ENCODE data around the gene PPARD. TPM values are rescaled to one million over a fixed set of nuclear protein-coding genes. Genes with fewer than 3 reads are reported as not detected.

The PPARD gene
- total and polyA plus RNA-seq, 5 donors = 20.5 to 22.6 (median 21.2) TPM

GRCh38 chr6:35401514-35401913 lies 59.2 kb downstream of the PPARD start:
- intact Hi-C loops (cut with DNase I) = no loop called here
- H3K4me1 ChIP-seq (ENCODE audit: control insufficient read depth, insufficient read depth, low read length) = peaks cover 3% of the 10 kb centered on the region
- no peak overlapping the region for H3K4me3 ChIP-seq (ENCODE audit: low read length)
- ATAC-seq = no peak
- no peak overlapping the region for H3K27ac ChIP-seq (ENCODE audit: low read length)
- no peaks in the 10 kb centered on the region for H3K9me3 ChIP-seq (ENCODE audit: control insufficient read depth, low read length)
- WGBS = 89% methylated on average over 5 of the region's 5 CpGs
- no peaks in the 10 kb centered on the region for H3K27me3 ChIP-seq (ENCODE audit: control insufficient read depth, insufficient read depth)
- no peak for DNase-seq

- ATAC-seq = no peak
- no peak for DNase-seq
- Histone ChIP-seq H3K4me3 (ENCODE audit: low read length) (no peak overlapping the region), H3K4me1 (ENCODE audit: control insufficient read depth, insufficient read depth, low read length) (peaks cover 3% of the 10 kb centered on the region), H3K27ac (ENCODE audit: low read length) (no peak overlapping the region), H3K27me3 (ENCODE audit: control insufficient read depth, insufficient read depth) (no peaks in the 10 kb centered on the region), H3K9me3 (ENCODE audit: control insufficient read depth, low read length) (no peaks in the 10 kb centered on the region)
- intact Hi-C loops (cut with DNase I) = no loop called here
- 76% methylated on average over 8 of the region's 8 CpGs for WGBS
Observed at GRCh38 chr6:35402136-35402855, 59.9 kb downstream of the PPARD start.

- DNase-seq (no peak), ATAC-seq (no peak)
- WGBS = 91% methylated on average over 5 of the region's 5 CpGs
- Histone ChIP-seq H3K9me3 (ENCODE audit: control insufficient read depth, low read length) (no peaks in the 10 kb centered on the region), H3K27me3 (ENCODE audit: control insufficient read depth, insufficient read depth) (no peaks in the 10 kb centered on the region), H3K4me1 (ENCODE audit: control insufficient read depth, insufficient read depth, low read length) (peaks cover 3% of the 10 kb centered on the region), H3K4me3 (ENCODE audit: low read length) (no peak overlapping the region), H3K27ac (ENCODE audit: low read length) (no peak overlapping the region)
- intact Hi-C loops (cut with DNase I) = no loop called here
Observed at GRCh38 chr6:35402856-35403191, 60.5 kb downstream of the PPARD start.

- DNase-seq (no peak), ATAC-seq (no peak)
- WGBS = 84% methylated on average over 8 of the region's 8 CpGs
- H3K9me3 ChIP-seq (ENCODE audit: control insufficient read depth, low read length) = no peaks in the 10 kb centered on the region
- H3K27me3 ChIP-seq (ENCODE audit: control insufficient read depth, insufficient read depth) = no peaks in the 10 kb centered on the region
- H3K4me3 ChIP-seq (ENCODE audit: low read length) = no peak overlapping the region
- no peak overlapping the region for H3K27ac ChIP-seq (ENCODE audit: low read length)
- peaks cover 3% of the 10 kb centered on the region for H3K4me1 ChIP-seq (ENCODE audit: control insufficient read depth, insufficient read depth, low read length)
- intact Hi-C loops (cut with DNase I) = no loop called here
Observed at GRCh38 chr6:35403544-35404442, 61.4 kb downstream of the PPARD start.

- DNase-seq (no peak), ATAC-seq (no peak)
- H3K9me3 ChIP-seq (ENCODE audit: control insufficient read depth, low read length) = no peaks in the 10 kb centered on the region
- WGBS = 88% methylated on average over 20 of the region's 20 CpGs
- intact Hi-C loops (cut with DNase I) = no loop called here
- no peak overlapping the region for H3K27ac ChIP-seq (ENCODE audit: low read length)
- H3K27me3 ChIP-seq (ENCODE audit: control insufficient read depth, insufficient read depth) = no peaks in the 10 kb centered on the region
- no peak overlapping the region for H3K4me3 ChIP-seq (ENCODE audit: low read length)
- peaks cover 3% of the 10 kb centered on the region for H3K4me1 ChIP-seq (ENCODE audit: control insufficient read depth, insufficient read depth, low read length)
Observed at GRCh38 chr6:35406711-35407485, 64.5 kb downstream of the PPARD start.

- intact Hi-C loops (cut with DNase I) = no loop called here
- H3K4me1 ChIP-seq (ENCODE audit: control insufficient read depth, insufficient read depth, low read length) = no peaks in the 10 kb centered on the region
- H3K4me3 ChIP-seq (ENCODE audit: low read length) = no peak overlapping the region
- WGBS = 88% methylated on average over 5 of the region's 5 CpGs
- no peaks in the 10 kb centered on the region for H3K27me3 ChIP-seq (ENCODE audit: control insufficient read depth, insufficient read depth)
- no peaks in the 10 kb centered on the region for H3K9me3 ChIP-seq (ENCODE audit: control insufficient read depth, low read length)
- no peak for DNase-seq
- H3K27ac ChIP-seq (ENCODE audit: low read length) = no peak overlapping the region
- ATAC-seq = no peak
Observed at GRCh38 chr6:35409245-35409644, 66.9 kb downstream of the PPARD start.

- ATAC-seq (no peak), DNase-seq (no peak)
- Histone ChIP-seq H3K9me3 (ENCODE audit: control insufficient read depth, low read length) (no peaks in the 10 kb centered on the region), H3K4me1 (ENCODE audit: control insufficient read depth, insufficient read depth, low read length) (no peaks in the 10 kb centered on the region), H3K27ac (ENCODE audit: low read length) (no peak overlapping the region), H3K27me3 (ENCODE audit: control insufficient read depth, insufficient read depth) (no peaks in the 10 kb centered on the region), H3K4me3 (ENCODE audit: low read length) (no peak overlapping the region)
- WGBS = 53% methylated on average over 3 of the region's 3 CpGs
- intact Hi-C loops (cut with DNase I) = loop anchor here in 3 of 4 donors (5.0 to 10.0 kb wide), 2 partner anchors 65 to 68 kb away; partner anchors contain the start of gene PPARD (in 3 of the 3)
Observed at GRCh38 chr6:35410131-35410530, 67.8 kb downstream of the PPARD start.

- Histone ChIP-seq H3K4me3 (ENCODE audit: low read length) (no peak overlapping the region), H3K9me3 (ENCODE audit: control insufficient read depth, low read length) (no peaks in the 10 kb centered on the region), H3K27ac (ENCODE audit: low read length) (no peak overlapping the region), H3K4me1 (ENCODE audit: control insufficient read depth, insufficient read depth, low read length) (no peaks in the 10 kb centered on the region), H3K27me3 (ENCODE audit: control insufficient read depth, insufficient read depth) (no peaks in the 10 kb centered on the region)
- WGBS = 81% methylated on average over 9 of the region's 9 CpGs
- no peak for DNase-seq
- ATAC-seq = no peak
- intact Hi-C loops (cut with DNase I) = loop anchor here in 3 of 4 donors (5.0 to 10.0 kb wide), 2 partner anchors 66 to 69 kb away; partner anchors contain the start of gene PPARD (in 3 of the 3)
Observed at GRCh38 chr6:35411066-35411465, 68.7 kb downstream of the PPARD start.

GRCh38 chr6:35412102-35412501 lies 69.7 kb downstream of the PPARD start:
- WGBS = 90% methylated on average over 8 of the region's 8 CpGs

GRCh38 chr6:35413911-35414310 lies 71.6 kb downstream of the PPARD start:
- WGBS = 92% methylated on average over 6 of the region's 6 CpGs
- Histone ChIP-seq H3K4me1 (ENCODE audit: control insufficient read depth, insufficient read depth, low read length) (no peaks in the 10 kb centered on the region), H3K4me3 (ENCODE audit: low read length) (no peak overlapping the region), H3K27ac (ENCODE audit: low read length) (no peak overlapping the region), H3K9me3 (ENCODE audit: control insufficient read depth, low read length) (no peaks in the 10 kb centered on the region), H3K27me3 (ENCODE audit: control insufficient read depth, insufficient read depth) (no peaks in the 10 kb centered on the region)
- ATAC-seq (no peak), DNase-seq (no peak)
- intact Hi-C loops (cut with DNase I) = loop anchor here in 3 of 4 donors (5.0 to 10.0 kb wide), 2 partner anchors 69 to 72 kb away; partner anchors contain the start of gene PPARD (in 3 of the 3)

More at GRCh38 chr6:35412102-35412501, 69.7 kb downstream of the PPARD start:
- no peak overlapping the region for H3K27ac ChIP-seq (ENCODE audit: low read length)
- no peaks in the 10 kb centered on the region for H3K9me3 ChIP-seq (ENCODE audit: control insufficient read depth, low read length)
- no peak overlapping the region for H3K4me3 ChIP-seq (ENCODE audit: low read length)
- no peaks in the 10 kb centered on the region for H3K4me1 ChIP-seq (ENCODE audit: control insufficient read depth, insufficient read depth, low read length)
- ATAC-seq (no peak), DNase-seq (no peak)
- H3K27me3 ChIP-seq (ENCODE audit: control insufficient read depth, insufficient read depth) = no peaks in the 10 kb centered on the region
- intact Hi-C loops (cut with DNase I) = loop anchor here in 3 of 4 donors (5.0 to 10.0 kb wide), 2 partner anchors 67 to 70 kb away; partner anchors contain the start of gene PPARD (in 3 of the 3)

All from right cardiac atrium (tissue), 5 donors.